GM19463 (cell line): ENCODE data around the gene ACBD6.

ENCODE experiments used
- ATAC-seq: cut with Tn5 transposase; IDR thresholded peaks from one replicate; pipeline ENCODE4 v1.9.1; 2021; ENCODE audit warnings: mild to moderate bottlenecking, moderate library complexity; ENCODE audit not compliant: unreplicated experiment

ACBD6 gene

DNA sequence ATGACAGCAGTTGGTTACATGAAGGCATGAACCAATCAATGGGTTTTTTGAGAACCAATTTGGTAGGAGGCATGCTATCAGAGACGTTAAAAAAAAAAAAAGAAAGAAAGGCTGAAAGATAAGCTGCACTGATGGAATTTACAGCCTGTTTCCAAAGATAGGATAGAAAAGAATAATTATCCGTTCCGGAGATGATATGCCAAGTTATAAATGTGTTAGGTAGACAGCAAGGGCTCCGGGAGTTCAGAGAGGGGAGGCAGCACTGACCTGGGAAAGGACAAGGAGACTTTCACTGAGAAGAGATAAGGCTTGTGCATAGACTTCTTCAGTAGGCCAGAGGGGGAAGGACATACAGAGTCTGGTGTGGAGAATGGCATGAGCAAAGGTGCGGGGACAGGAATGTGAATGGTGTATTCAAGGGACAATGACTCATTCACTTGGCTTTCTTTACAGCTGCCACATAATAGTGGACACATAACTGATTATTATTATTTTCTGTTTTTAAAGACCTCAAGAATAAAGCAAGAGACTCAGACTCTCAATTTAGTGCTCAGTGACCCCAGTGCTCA lies 24.8 kb upstream of the ACBD6 start:
- no peak for ATAC-seq

DNA sequence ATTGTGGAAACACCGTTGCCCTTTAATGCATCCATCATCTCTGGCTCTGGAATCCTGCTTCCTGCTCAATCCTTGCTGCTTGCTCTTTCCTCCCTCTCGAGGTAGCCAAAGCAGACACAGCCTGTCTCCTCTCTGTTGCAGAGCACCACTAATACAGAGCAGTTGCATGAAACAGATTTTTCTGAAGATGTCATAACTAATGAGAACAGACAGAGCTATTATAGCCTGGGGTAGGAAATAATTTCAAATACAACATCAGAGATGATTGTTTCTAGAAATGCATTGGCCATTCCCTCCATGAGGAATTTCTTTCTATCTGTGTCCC lies 23.3 kb upstream of the ACBD6 start:
- no peak for ATAC-seq

DNA sequence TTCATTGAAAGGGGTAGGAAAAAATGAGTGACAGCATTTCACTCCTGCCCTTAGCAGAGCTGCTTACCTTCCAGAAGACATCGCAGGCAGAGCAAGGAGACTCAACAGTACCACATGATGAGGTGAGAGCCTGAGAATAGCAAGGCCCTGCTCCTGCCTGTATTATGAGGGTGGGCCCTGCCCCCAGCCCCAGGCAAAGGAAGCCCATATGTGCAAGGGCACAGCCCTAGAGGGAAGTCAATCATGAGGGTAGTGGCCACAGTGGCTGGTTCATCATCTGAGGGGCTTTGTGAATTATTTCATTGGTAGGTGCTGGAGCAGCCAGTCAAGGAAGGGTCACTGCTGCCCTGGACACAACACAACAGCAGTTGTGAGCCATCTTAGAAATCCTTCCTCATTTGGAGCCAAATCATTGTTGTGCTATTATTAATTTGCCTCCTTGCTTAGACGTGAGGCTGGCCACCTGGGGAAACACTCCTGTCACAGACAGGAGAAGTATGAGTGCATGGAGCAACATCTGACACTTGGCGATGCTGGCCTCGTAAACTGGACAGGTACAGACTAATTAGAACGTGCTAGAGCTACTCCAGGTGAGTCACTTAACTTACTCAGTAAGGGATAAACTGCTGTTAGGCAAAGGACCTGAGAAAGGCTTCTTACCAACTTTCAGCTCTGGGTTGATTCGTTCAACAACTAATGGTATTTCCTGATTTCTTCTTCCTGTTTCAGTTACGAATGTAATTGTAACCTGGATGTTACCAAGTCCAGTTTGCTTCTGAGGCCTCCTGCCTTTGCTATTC lies 22.7 kb upstream of the ACBD6 start:
- ATAC-seq = no peak

DNA sequence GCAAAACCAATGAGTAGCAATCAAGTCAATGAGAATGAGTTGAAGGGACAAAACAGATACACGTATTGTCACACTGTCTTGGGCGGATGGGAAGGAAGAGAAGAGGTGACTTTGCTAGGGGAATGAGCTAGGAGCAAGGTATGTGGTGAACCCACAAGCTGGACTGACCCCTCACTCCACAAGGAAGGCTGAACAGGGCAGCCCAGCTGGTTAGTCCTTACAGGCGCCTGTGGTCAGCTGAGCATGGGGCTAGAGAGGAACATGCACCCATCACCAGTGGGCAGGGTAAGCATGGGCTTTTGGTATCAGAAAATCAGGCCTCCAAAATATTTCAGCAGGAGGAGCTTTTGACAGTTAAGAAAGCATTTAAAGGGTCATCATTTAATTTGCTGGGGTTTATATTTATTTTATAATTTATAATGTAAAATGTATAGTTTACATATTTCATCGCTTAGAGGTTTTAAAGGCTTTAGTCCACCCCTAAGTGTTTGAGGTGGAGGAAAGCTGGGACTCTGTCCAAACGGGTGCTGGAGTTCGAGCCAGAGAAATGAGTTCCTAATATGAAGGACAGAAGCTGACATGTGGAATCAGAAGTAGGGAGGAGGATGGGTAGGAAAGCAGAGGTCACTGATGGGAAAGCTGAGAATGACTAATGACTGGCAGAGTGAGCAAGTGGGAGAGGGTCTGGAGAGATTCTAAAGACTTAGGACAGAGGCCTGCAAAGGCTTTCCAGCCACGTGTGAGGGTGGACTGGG lies 22.0 kb upstream of the ACBD6 start:
- ATAC-seq = no peak

DNA sequence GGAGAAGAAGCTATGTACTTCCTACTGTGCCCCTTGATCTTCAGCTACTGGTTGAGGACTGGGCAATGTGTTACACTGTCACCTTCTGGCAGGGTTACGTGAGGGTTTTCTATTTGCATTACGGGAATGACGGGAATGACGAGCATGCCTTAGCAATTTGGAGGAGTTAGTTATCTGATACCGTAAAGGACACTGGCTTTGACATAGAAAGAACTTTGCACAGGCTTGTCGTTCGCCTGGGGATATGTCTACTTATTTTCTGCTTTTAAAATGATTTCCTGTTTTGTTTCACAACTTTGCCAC lies 19.8 kb upstream of the ACBD6 start:
- no peak for ATAC-seq

DNA sequence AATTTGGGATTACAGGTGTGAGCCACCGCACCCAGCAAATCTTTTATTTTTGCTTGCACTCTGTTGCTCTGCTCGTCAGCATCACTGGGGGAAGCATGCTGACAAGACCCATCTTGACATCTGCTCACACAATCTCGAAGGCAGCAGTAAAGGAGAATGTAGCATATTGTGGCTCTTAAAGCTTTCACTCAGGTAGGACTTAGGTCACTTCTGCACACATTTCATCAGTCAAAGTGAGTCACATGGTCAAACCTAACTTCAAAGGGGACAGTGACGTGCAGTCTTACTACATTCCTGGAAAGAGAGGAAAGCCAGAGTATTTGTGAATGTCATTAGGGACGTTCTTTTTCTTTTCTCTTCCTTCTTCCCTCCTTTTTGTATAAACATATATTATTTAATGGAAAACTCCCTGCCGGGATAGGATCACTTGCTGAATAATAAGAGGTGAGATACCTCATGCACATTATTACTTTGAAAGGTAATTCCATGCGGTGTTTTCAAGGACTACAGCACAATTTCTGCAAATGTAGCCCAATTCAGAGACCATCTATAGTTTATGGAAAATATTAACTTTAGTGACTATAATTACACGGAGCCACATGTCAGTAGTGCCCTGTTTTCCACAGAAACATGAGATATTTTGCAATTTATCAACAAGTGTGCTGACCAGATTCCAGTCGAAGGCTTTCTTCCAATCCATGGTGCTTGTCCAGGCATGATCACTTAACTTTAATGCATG lies 19.3 kb upstream of the ACBD6 start:
- ATAC-seq = no peak

DNA sequence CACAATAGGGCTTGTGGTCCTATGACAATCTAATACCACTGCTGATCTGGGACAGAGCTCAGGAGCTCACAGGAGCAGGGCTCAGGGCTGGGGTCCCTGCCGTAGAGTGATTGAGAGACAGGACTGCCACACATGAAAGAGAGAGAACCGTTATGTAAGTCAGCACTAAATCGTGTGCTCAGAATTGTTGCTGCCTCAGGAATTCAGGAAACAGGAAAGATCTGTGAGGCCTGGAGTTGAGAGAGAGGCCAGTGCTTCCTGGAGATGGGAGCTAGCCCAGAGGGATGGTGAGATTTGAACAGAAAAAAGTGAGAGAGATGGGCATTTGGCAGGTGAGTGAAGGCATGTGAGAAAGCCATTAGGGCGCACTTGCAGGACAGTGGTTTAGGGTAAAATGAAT lies 17.5 kb upstream of the ACBD6 start:
- ATAC-seq = no peak

DNA sequence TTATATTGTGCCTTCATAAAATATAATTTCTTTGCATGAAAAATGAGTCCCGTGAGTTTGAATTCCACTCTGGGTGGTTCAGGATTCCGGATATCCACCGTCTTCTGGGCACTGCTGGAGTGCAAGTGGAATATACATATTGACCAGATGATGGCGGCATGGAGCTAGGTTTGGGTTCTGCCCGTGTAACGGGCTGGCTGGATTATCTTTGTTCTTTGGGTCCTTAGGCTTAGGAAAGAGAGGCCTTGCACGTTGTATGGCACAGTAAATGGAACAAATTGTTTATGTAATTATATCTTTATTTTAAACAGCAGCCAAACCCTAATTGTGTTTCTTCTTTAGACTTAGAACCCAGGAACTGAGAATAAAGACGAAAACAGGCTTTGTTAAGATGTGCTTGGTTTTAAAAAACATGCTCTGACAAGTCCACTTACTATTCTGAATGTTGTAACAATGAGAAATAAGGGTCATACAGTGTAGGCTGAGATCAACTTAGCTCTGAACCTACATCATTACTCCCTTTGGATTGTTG lies 13.5 kb upstream of the ACBD6 start:
- peak; percentile 90 for ATAC-seq

DNA sequence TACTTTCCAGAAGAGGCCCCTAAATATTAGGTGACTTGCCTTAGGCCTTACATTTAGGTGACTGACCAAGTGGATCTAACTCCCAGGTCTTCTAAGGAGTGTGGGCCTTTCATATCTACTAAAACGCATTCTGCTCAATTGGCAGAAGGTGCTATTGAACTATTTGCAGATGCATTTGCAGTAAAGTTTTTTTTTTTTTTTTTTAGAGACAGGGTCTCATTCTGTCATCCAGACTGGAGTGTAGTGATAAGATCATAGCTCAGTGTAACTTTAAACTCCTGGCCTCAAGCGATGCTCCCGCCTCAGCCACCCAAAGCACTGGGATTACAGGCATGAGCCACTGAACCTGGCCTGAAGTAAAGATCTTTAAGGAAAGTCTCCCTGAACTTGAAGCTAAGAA lies 13.0 kb upstream of the ACBD6 start:
- no peak for ATAC-seq

DNA sequence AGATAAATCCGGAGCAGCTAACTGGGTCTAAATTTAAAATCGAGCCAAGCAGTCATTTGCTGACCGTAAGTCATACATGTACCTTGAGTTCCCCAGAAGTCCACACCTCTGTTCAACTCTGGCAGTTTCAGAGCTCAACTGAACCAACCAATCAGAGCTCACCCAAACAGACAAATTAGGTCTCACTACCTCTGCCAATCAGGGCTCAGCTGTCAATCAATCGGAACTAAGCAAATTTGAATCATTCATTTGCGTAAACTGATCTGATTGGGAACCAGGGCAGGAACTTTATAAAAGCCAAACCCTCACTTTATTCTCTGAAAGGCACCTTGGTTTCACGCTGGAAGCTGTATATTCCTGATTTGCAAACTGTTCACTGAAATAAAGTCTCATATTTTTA lies 11.2 kb upstream of the ACBD6 start:
- no peak for ATAC-seq

DNA sequence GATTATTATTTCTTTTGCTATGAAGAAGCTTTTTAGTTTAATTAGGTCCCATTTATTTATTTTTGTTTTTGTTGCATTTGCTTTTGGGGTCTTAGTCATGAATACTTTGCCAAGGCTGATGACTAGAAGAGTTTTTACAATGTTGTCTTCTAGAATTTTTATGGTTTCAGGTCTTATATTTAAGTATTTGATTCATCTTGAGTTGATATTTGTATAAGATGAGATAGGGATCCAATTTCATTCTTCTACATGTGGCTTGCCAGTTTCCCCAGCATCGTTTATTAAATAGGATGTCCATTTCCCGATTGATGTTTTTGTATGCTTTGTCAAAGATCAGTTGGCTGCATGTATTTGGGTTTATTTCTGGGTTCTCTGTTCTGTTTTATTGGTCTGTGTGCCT lies 8.5 kb upstream of the ACBD6 start:
- ATAC-seq = no peak

DNA sequence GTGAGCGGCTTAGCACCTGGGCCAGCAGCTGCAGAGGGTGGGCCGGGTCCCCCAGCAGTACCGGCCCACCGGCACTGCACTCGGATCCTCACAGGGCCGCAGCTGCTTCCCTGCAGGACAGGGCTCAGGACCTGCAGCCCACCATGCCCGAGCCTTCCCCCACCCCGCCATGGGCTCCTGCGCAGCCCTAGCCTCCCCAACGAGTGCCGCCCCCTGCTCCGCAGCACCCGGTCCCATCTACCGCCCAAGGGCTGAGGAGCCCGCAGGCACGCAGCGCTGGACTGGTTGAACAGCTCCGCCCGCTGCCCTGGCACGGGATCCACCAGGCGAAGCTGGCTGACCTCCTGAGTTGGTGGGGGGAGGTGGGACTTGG lies 6.3 kb upstream of the ACBD6 start:
- ATAC-seq = no peak

DNA sequence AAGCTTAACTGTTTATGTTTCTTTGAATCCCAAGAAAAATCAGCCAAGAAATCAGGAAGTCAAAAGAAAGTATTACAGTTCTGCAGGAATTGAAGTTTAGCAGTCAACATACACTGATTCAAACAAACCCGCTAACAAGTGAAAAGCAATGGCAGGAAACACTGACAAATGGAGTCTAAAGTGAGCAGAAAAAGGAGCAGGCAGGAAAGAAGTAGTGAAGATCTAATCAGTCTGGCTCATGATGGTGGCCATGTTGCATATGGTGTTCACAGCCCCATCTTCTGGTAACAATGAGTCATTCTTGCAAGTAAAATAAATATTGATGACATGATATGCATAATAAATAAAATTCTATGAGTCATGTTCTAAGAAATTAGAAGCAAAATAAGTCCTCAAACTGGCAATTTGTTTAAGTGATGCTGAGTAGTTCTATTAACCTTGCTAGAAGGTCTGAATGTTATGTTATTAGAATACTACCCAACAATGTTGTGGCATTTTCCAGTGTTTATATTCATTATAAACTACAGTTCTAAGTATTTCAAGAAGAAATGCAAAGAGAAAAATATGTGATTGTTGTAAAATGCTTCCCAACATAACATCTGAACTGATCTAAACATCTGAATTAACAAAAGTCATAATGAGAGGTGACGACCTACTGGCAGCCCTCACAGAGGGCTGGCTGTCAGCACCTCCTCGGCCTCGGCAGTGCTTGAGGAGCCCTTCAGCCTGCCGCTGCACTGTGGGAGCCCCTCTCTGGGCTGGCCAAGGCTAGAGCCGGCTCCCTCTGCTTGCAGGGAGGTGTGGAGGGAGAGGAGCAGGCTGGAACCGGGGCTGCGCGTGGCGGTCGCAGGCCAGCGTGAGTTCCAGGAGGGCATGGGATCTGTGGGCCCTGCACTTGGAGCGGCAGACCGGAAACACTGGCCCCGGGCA lies 5.7 kb upstream of the ACBD6 start:
- no peak for ATAC-seq

DNA sequence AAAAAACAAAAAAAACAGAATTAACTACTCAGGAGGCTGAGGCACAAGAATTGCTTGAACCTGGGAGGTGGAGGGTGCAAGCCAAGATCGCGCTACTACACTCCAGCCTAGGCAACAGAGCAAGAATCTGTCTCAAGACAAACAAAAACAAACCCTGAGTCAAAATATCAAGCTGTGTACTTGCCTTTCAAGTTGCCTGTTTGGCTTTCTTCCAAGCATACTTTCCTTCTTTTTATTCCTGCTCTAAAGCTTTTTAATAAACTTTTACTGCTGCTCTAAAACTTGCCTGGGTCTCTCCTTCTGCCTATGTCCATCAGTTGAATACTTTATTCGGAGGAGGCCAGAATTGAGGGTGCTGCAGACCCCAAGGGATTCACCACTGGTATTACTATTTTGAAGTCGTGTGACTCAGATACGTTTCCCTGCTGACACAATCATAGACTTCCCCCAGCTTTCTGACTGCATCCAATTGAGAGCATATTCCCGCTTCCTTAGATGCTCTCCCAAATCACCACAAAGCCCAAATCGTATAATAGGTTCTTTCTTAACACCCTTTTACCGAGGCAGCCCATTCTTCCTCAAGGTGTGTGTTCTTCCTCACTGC lies 3.5 kb upstream of the ACBD6 start:
- no peak for ATAC-seq

DNA sequence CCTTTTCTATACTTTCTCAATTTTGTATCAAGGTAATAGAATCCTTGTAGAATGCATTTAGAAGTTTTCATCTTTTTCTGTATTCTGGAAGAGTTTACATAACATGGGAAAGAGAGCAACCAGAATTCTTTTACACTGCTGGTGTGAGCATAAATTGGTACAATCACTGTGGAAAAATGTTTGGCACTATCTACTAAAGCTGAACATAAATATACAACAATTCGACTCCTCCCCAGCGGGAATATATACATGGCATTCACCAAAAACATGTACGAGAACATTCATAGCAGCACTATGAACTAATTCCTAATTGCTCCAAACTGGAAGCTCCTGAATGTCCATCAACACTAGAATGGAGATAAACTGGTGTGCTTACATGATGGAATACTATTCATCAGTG lies 1.8 kb upstream of the ACBD6 start:
- no peak for ATAC-seq

DNA sequence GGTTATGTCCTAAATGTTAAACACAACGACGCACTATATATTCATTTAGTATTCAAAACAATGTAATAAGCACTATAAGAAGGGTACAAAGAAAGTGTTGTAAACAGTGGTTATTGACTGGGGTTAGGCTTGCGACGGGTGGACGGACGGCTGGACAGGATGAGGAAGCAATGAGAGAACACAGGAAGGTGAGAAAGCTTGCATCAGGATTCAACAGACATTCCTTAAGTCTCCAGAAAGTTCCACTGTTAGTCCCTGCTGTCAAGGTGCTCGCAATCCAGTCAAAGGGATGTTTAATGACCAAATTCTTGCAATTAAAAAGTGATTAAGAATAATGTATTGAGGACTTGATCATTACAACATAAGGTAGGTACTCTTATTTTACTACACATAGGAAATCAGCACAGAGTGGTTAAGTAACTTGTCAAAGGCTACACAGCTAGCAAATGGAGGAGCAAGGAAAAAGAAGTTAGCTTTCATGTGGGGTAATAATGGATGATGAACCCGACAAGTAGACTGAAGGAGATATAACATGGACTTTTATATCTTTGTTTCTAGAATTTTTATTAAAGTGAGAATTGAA lies 994 bp upstream of the ACBD6 start:
- peak; percentile 1 for ATAC-seq

DNA sequence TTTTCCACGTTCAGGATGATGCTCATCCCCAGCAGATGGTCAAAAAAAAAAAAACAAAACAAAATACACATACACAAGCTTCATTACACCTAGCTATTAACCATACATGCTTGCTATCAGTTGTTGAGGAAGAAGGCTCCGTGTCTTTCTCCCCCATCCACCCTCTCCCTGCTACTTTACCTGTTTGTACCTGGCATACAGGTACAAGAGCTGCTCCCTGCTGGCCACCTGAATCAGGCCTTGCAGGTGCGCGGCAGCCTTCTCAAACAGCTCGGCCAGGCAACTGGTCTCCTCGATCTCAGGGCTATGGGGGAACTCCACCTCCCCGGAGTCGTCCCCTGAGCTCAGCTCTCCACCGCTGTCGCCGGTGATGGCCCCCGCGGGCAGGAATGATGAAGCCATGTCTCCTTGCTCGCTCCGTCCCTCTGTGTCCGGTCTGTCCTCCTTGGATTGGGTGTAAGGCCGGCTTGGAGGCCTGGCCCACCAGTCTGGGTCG lies 464 bp downstream of the ACBD6 start:
- peak; percentile 27 for ATAC-seq

DNA sequence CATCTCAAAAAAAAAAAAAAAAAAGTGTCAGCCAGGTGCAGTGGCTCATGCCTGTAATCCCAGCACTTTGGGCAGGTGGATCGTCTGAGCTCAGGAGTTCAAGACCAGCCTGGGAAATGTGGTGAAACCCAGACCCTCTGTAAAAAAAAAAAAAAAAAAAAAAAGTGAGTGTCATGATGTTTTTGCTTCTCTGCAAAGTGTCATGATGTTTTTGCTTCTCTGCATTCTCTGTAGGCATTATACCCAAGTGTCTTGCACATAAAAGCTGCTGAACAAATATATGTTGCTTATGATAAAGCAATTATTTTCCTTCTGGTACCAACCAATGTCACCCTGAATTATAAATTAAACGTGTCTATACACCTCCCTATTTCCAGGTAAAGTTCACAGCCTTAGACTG lies 1.7 kb downstream of the ACBD6 start:
- ATAC-seq = no peak

DNA sequence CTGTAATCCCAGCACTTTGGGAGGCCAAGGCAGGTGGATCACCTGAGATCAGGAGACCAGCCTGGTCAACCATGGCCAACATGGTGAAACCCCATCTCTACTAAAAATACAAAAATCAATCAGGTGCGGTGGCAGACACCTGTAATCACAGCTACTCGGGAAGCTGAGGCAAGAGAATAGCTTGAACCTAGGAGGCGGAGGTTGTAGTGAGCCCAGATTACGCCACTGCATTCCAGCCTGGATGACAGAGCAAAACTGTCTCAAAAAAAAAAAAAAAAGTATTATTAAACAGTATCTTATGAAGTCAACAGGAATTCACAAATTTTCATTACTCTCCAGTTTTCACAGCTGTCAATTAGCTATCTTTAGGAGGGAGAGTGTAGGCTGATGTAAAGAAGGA lies 3.8 kb downstream of the ACBD6 start:
- ATAC-seq = no peak

DNA sequence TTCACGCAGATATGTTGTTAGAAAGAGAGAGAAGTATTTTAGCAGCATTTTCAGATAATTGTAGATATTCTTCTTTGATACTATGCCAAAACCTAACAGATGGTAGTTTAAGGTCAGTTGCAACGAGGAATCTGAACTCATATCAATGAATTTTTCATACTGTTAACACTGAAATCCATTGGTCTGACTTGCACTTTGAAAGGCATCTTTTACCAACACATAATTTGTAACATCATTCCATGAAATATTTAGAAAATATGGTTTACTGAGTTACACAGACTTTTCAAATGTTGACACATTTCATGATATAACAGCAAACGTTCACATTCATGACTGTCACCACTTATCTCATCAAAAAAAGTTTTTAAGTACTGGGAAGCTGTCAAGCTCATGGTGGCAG lies 4.6 kb downstream of the ACBD6 start:
- ATAC-seq = no peak
